CD4-positive, alpha-beta memory T cell (primary cell): ENCODE results near the gene SDCCAG8. TPM values are rescaled to one million over a fixed set of nuclear protein-coding genes. Genes with fewer than 3 reads are reported as not detected.
"Not testable (repeated sequence)": the region's sequence is repeated elsewhere in the genome, so short reads cannot be mapped to it uniquely, and the experiment has no call there.

Experiments used
- CTCF ChIA-PET: fragments of 350-600 bp; sonication (Branson Sonifier 250); formaldehyde crosslinking; loops from one replicate; lab custom pipeline; 2021; ENCODE audit warnings: inconsistent platforms; ENCODE audit not compliant: partially characterized antibody; lab: Charles Lee
- POLR2A ChIA-PET: fragments of 350-600 bp; sonication (Branson Sonifier 250); formaldehyde crosslinking; loops from one replicate; lab custom pipeline; 2021; ENCODE audit not compliant: partially characterized antibody; lab: Charles Lee
- DNase-seq, 5 donors: peaks; one replicate each; pipeline versions ENCODE4 v3.0.0 to v3.0.0-alpha.2; 2020 to 2022; ENCODE audit warnings: mixed read lengths in 1 of 5
- H3K27ac ChIP-seq: one replicate; pipeline ENCODE4 v1.7.0; 2013; ENCODE audit warnings: low read depth, low read length
- H3K27me3 ChIP-seq: 2 replicates; pipeline ENCODE4 v1.7.0; 2013; ENCODE audit warnings: mild to moderate bottlenecking, low read length, moderate library complexity; ENCODE audit not compliant: insufficient read depth
- H3K36me3 ChIP-seq: 2 replicates; pipeline ENCODE4 v1.7.0; 2013; ENCODE audit warnings: mild to moderate bottlenecking, low read length, moderate library complexity; ENCODE audit not compliant: insufficient read depth
- H3K4me1 ChIP-seq: 2 replicates; pipeline ENCODE4 v1.7.0; 2013; ENCODE audit warnings: mild to moderate bottlenecking, low read length, moderate library complexity; ENCODE audit not compliant: insufficient read depth
- H3K4me3 ChIP-seq, 2 donors: one replicate each; pipeline ENCODE4 v1.7.0; 2013; ENCODE audit warnings: low read length in 2 of 2, mild to moderate bottlenecking in 1 of 2
- H3K9me3 ChIP-seq, 2 donors: one replicate each; pipeline ENCODE4 v1.7.0; 2013; ENCODE audit warnings: low read length in 2 of 2, control low read depth in 1 of 2; ENCODE audit not compliant: control insufficient read depth in 1 of 2
- H3K27ac Mint-ChIP-seq, 7 donors: one replicate each; pipeline ENCODE4 v1.8.0; 2020 to 2021; ENCODE audit warnings: mixed read lengths in 7 of 7, mild to moderate bottlenecking in 6 of 7, inconsistent platforms in 3 of 7, moderate library complexity in 3 of 7
- H3K27me3 Mint-ChIP-seq, 2 donors: one replicate each; pipeline ENCODE4 v1.8.0; 2020 to 2021; ENCODE audit warnings: mixed read lengths in 2 of 2
- H3K36me3 Mint-ChIP-seq, 2 donors: one replicate each; pipeline ENCODE4 v1.8.0; 2020 to 2021; ENCODE audit warnings: mixed read lengths in 2 of 2, inconsistent platforms in 1 of 2, mild to moderate bottlenecking in 1 of 2
- H3K4me1 Mint-ChIP-seq, 4 donors: one replicate each; pipeline ENCODE4 v1.8.0; 2020 to 2021; ENCODE audit warnings: mixed read lengths in 4 of 4, mild to moderate bottlenecking in 1 of 4
- H3K4me3 Mint-ChIP-seq, 8 donors: one replicate each; pipeline ENCODE4 v1.8.0; 2020 to 2021; ENCODE audit warnings: mixed read lengths in 8 of 8, mild to moderate bottlenecking in 7 of 8, moderate library complexity in 6 of 8, inconsistent platforms in 3 of 8
- H3K9me3 Mint-ChIP-seq, 8 donors: one replicate each; pipeline ENCODE4 v1.8.0; 2020 to 2021; ENCODE audit warnings: mixed read lengths in 8 of 8, mild to moderate bottlenecking in 5 of 8, inconsistent platforms in 3 of 8, moderate library complexity in 1 of 8
- intact Hi-C: fragments of 100-400 bp; cut with micrococcal nuclease; formaldehyde crosslinking; loops from one replicate; pipeline ENCODE4 v1.15.1; 2023
- polyA plus RNA-seq, 2 donors: library from polyadenylated mRNA; unstranded; fragments of 300-500 nt; fragmentation: Illumina TruSeq; gene quantifications; one replicate each; pipeline ENCODE4 v1.2.3, GENCODE V29; 2021
- total RNA-seq, 2 experiments: library from RNA; stranded (reverse); gene quantifications; one replicate each; pipeline ENCODE4 v1.2.3, GENCODE V29; 2021

The SDCCAG8 gene
- total RNA-seq, result 10 to 100 TPM; 32.8 to 35.7 TPM
- polyA plus RNA-seq, result 10 to 100 TPM; 19.0 to 22.6 TPM

DNA sequence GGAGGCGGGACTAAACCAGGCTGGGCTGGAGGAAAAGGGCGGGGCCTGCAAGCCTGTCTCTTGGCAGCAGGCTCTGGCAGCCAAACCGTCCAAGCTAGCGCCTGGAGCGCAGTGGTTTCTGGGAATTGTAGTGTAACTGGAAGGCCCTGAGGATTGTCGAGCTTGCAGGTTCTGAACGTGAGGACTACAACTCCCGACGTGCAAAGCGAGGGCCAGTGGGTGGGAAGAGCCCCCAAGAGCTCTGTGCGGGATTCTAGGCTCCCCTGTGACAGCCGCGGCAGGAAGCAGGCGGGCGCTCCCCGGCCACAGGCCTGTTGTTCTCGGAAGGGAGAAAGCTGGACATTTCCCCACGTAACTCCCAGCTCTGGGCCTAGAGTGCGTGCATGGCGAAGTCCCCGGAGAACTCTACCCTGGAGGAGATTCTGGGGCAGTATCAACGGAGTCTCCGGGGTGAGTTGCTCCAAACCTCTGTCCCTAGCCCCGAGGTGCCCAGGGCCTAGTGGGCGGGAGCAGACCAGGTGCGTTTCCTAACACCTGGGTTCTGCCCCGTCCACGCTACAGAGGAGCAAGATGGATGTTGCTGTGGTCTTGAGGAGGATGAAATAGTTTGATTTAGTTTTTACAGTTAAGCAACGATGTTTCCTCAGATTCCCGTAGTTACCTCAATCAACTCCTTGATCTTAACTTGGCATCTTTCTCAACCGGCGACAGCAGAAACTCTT, at the start of gene SDCCAG8:
TSS of gene SDCCAG8 (plus strand) at position 251 of the 722 bp plus-strand sequence. CDS start at position 384, 133 bp downstream.
- peak within 1 kb of the TSS; percentile 96 to 100 (median 100) for H3K4me3 Mint-ChIP-seq
- Histone ChIP-seq H3K27me3 (no peaks in the 10 kb centered on the region), H3K36me3 (no peaks in the 10 kb centered on the region), H3K27ac (peak within 1 kb of the TSS; percentile 87), H3K4me1 (peaks cover 25% of the 10 kb centered on the region), H3K9me3 (no peaks in the 10 kb centered on the region), H3K4me3 (peak within 1 kb of the TSS; percentile 85 to 92)
- intact Hi-C loops, result loop anchor here (1.0 to 5.0 kb wide), 9 partner anchors 595 to 1737 kb away; partner anchors contain the start of genes AKT3, CHML, EXO1 and FH
- H3K9me3 Mint-ChIP-seq, result peaks cover 0 to 3% (median 0%) of the 10 kb centered on the region in 8 donors
- POLR2A ChIA-PET, result interaction anchor here (0.8 to 3.0 kb wide), 22 partner anchors 13 to 1715 kb away, joined by 3 to 21 read pairs (median 6); partner anchors contain the start of genes ADSS2, CATSPERE, CHML and COX20
- peak within 1 kb of the TSS; percentile 99 to 100 (median 100) for H3K27ac Mint-ChIP-seq
- peaks cover 0 to 2% of the 10 kb centered on the region in 2 donors for H3K27me3 Mint-ChIP-seq
- peaks cover 27 to 51% (median 37%) of the 10 kb centered on the region in 4 donors for H3K4me1 Mint-ChIP-seq
- CTCF ChIA-PET, result interaction anchor here (1.0 to 1.5 kb wide), 3 partner anchors 796 to 1043 kb away, joined by 3 to 6 read pairs (median 3); no protein-coding TSS in a partner anchor
- peak; percentile 93 to 97 (median 94) for DNase-seq
- H3K36me3 Mint-ChIP-seq, result peaks cover 5 to 14% of the 10 kb centered on the region in 2 donors

DNA sequence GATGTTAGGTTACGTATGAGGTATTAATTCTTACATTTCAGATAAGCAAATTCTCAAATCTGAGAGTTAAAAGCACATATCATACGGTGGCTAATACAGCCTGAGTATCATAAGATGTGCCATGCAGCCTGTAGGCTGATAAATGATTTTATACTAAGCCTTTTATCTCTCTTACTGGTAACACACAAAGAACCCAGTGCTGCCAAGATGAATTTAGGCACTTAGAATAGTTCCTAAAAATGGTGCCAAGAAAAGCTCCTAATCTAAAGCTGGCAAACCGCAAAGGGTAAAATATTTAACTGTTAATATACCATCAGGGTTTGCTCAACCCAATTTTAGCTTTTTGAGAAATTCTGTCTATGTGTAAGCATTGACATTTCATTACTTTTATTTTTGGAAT, 43.9 kb upstream of the SDCCAG8 start:
- H3K27ac ChIP-seq, H3K4me3 ChIP-seq, H3K4me1 ChIP-seq, DNase-seq, intact Hi-C loops, H3K27me3 ChIP-seq, H3K36me3 ChIP-seq, H3K9me3 ChIP-seq, CTCF ChIA-PET, H3K27me3 Mint-ChIP-seq, POLR2A ChIA-PET, H3K4me3 Mint-ChIP-seq, H3K9me3 Mint-ChIP-seq, H3K4me1 Mint-ChIP-seq, H3K27ac Mint-ChIP-seq: not testable (repeated sequence)
- H3K36me3 Mint-ChIP-seq, result peaks cover 24% of the 10 kb centered on the region in 2 donors

DNA sequence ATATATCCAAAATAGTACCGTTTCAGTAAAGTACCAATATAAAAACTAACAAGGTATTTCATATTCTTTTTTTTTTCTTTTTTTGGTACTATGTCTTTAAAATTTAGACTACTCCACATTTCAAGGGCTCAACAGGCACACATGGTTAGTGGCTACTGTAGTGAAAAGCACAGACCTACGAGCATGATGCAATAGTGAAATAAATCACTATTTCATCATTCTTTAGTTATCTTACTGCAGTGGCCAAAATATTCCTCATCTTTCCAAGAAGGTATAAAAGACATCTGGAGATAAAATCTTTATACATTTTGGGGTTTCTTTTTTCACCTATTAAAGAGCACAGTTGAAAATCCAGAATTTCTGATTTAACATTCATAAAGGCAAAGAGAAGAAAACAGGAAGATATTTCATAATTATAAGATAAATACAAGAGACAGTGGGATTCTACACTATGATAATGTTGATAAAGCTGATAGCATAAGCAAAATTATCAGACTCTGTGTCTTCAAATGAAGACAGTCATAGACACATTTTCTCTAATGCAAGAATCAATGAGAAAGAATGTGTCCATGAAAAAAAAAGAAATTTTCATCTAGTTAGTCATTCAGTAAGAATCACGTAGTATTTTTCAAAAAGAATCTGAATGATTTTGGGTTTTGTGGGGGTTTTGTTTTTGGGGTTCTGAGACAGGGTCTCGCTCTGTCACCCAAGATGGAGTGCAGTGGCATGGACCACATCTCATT, 42.6 kb upstream of the SDCCAG8 start:
- Histone ChIP-seq H3K27me3 (no peaks in the 10 kb centered on the region), H3K4me3 (no peak overlapping the region), H3K9me3 (no peaks in the 10 kb centered on the region), H3K36me3 (no peaks in the 10 kb centered on the region), H3K4me1 (no peaks in the 10 kb centered on the region), H3K27ac (no peak overlapping the region)
- ChIA-PET CTCF (no interaction called here), POLR2A (no interaction called here)
- Mint-ChIP-seq H3K4me1 (peaks cover 0 to 8% (median 2%) of the 10 kb centered on the region in 4 donors), H3K4me3 (no peak overlapping the region), H3K9me3 (peaks cover 0 to 2% (median 0%) of the 10 kb centered on the region in 8 donors), H3K36me3 (peaks cover 28 to 30% of the 10 kb centered on the region in 2 donors), H3K27me3 (no peaks in the 10 kb centered on the region), H3K27ac (no peak overlapping the region)
- no peak for DNase-seq
- intact Hi-C loops, result no loop called here

DNA sequence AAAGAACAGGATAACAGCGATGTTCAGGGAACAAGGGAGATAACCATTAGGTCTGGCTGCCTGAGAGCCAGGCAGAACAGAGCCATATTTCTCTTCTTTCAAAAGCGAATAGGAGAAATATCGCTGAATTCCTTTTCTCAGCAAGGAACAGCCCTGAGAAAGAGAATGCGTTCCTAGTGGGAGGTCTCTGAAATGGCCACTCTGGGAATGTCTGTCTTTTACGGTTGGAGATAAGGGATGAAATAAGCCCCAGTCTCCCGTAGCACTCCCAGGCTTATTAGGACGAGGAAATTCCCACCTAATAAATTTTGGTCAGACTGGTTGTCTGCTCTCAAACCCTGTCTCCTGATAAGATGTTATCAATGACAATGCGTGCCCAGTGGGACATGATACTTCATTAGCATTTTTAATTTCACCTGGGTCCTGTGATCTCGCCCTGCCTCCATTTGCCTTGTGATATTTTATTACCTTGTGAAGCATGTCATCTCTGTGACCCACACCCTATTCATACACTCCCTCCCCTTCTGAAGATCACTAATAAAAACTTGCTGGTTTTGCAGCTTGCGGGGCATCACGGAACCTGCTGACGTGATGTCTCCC, 40.5 kb upstream of the SDCCAG8 start:
- H3K36me3 ChIP-seq, H3K9me3 ChIP-seq, DNase-seq, intact Hi-C loops, H3K27me3 ChIP-seq, H3K9me3 Mint-ChIP-seq, H3K4me3 ChIP-seq, POLR2A ChIA-PET, H3K27ac ChIP-seq, H3K4me1 Mint-ChIP-seq, H3K4me3 Mint-ChIP-seq, CTCF ChIA-PET, H3K4me1 ChIP-seq, H3K27ac Mint-ChIP-seq, H3K27me3 Mint-ChIP-seq: not testable (repeated sequence)
- peaks cover 45 to 46% of the 10 kb centered on the region in 2 donors for H3K36me3 Mint-ChIP-seq

DNA sequence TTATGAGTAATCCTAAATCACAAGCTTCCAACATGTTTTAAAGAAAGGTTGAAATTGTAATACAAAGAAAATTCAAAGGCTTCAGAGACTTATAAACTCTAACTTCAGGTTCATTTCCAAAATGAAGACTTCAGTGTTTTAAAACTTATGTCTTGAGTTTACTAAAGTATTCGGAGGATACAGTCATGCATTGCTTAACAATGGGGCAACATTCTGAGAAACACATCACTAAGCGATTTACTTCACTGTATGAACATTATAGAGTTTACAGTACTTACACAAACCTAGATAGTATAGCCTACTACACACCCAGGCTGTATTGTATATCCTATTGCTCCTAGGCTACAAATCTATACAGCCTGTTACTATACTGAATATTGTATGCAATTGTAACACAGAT, 39.1 kb upstream of the SDCCAG8 start:
- no peak overlapping the region for H3K27ac Mint-ChIP-seq
- ChIA-PET CTCF (no interaction called here), POLR2A (no interaction called here)
- intact Hi-C loops, result no loop called here
- Histone ChIP-seq H3K36me3 (peaks cover 4% of the 10 kb centered on the region), H3K9me3 (no peaks in the 10 kb centered on the region), H3K4me1 (no peaks in the 10 kb centered on the region), H3K4me3 (no peak overlapping the region), H3K27me3 (no peaks in the 10 kb centered on the region), H3K27ac (no peak overlapping the region)
- peaks cover 0 to 10% (median 4%) of the 10 kb centered on the region in 4 donors for H3K4me1 Mint-ChIP-seq
- no peaks in the 10 kb centered on the region for H3K27me3 Mint-ChIP-seq
- H3K36me3 Mint-ChIP-seq, result peaks cover 56 to 57% of the 10 kb centered on the region in 2 donors
- DNase-seq, result no peak
- no peak overlapping the region for H3K4me3 Mint-ChIP-seq
- peaks cover 0 to 2% (median 0%) of the 10 kb centered on the region in 8 donors for H3K9me3 Mint-ChIP-seq

DNA sequence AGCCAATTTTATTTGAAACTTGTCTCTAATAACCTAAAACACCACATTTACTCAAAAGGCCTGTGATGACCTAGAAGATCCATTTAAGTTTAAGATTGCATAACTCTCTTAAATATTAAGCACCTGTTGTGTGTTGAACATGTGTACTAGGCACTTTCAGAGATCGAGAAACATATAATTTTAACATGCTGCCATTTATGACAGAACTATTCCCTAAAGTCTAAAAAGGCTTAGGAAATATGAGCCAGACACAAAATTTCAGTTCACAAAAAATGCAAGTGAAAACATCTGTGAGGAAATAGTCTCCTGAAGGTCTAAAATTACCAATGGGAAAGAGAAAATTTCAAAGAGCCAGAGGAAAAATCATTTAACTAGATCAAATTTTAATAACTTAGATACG, 38.5 kb upstream of the SDCCAG8 start:
- intact Hi-C loops, result no loop called here
- Histone ChIP-seq H3K36me3 (peaks cover 10% of the 10 kb centered on the region), H3K4me1 (no peaks in the 10 kb centered on the region), H3K4me3 (no peak overlapping the region), H3K27ac (no peak overlapping the region), H3K27me3 (no peaks in the 10 kb centered on the region), H3K9me3 (no peaks in the 10 kb centered on the region)
- ChIA-PET CTCF (no interaction called here), POLR2A (no interaction called here)
- no peaks in the 10 kb centered on the region for H3K27me3 Mint-ChIP-seq
- H3K4me1 Mint-ChIP-seq, result peaks cover 0 to 10% (median 4%) of the 10 kb centered on the region in 4 donors
- H3K9me3 Mint-ChIP-seq, result peaks cover 0 to 2% (median 0%) of the 10 kb centered on the region in 8 donors
- DNase-seq, result no peak
- H3K36me3 Mint-ChIP-seq, result peaks cover 58 to 60% of the 10 kb centered on the region in 2 donors
- no peak overlapping the region for H3K4me3 Mint-ChIP-seq
- H3K27ac Mint-ChIP-seq, result no peak overlapping the region

DNA sequence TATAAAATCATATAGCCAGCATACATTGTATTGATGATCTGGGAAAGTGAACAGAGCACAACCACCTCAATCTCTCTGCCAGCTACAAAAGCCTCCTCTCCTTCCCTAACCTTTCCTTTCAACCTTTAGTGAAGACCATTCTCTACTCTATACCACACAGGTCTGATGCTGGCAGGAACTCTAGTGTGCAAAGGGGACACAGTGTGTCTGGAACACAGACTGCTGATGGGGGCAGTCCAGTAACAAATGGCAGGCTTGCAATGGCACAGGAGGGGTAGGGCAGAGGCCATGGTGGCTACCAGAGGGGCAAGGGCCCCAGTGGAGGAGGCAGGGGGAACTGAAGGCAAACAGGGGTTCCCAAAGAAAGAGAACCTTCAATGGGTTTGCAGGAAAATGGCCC, 37.8 kb upstream of the SDCCAG8 start:
- Histone ChIP-seq H3K4me1 (no peaks in the 10 kb centered on the region), H3K4me3 (no peak overlapping the region), H3K9me3 (no peaks in the 10 kb centered on the region), H3K27ac (no peak overlapping the region), H3K36me3 (peaks cover 10% of the 10 kb centered on the region), H3K27me3 (no peaks in the 10 kb centered on the region)
- peaks cover 0 to 10% (median 4%) of the 10 kb centered on the region in 4 donors for H3K4me1 Mint-ChIP-seq
- H3K4me3 Mint-ChIP-seq, result no peak overlapping the region
- intact Hi-C loops, result no loop called here
- no peak for DNase-seq
- peaks cover 60 to 63% of the 10 kb centered on the region in 2 donors for H3K36me3 Mint-ChIP-seq
- peak overlapping the region in 2 of 7 donors; percentile 7 to 32 for H3K27ac Mint-ChIP-seq
- POLR2A ChIA-PET, result no interaction called here
- CTCF ChIA-PET, result interaction anchor here (1.5 kb wide), 1 partner anchor 13 kb away, joined by 3 read pairs; no protein-coding TSS in a partner anchor
- no peaks in the 10 kb centered on the region for H3K27me3 Mint-ChIP-seq
- peaks cover 0 to 2% (median 0%) of the 10 kb centered on the region in 8 donors for H3K9me3 Mint-ChIP-seq
